H1 (cell line): ENCODE measurements around the gene APOO. TPM values are rescaled to one million over a fixed set of nuclear protein-coding genes. Genes with fewer than 3 reads are reported as not detected.

Experiments used
- CTCF ChIA-PET: fragments of 300-600 bp; sonication (Branson Sonifier 250); formaldehyde crosslinking; loops from one replicate; lab custom pipeline; 2021; ENCODE audit not compliant: partially characterized antibody; lab: Charles Lee
- POLR2A ChIA-PET: fragments of 300-600 bp; sonication (Branson Sonifier 250); formaldehyde crosslinking; loops from one replicate; lab custom pipeline; 2021; ENCODE audit warnings: inconsistent platforms; ENCODE audit not compliant: partially characterized antibody; lab: Charles Lee
- DNase-seq, 2 experiments: peaks; one replicate each; pipeline versions ENCODE4 v3.0.0 to v3.0.0-alpha.2; 2010 to 2022; ENCODE audit warnings: low spot score in 2 of 2, low read depth in 1 of 2, mixed read lengths in 1 of 2
- FAIRE-seq: peaks from 2 replicates; lab custom pipeline; 2011; peaks lifted over from hg19 to GRCh38; lab: Jason Lieb, UNC
- H2AFZ ChIP-seq: 2 replicates; pipeline ENCODE4 v1.8.1; 2012; ENCODE audit warnings: low read length, inconsistent platforms
- H2AK5ac ChIP-seq: 2 replicates; pipeline ENCODE4 v1.6.1; 2013; ENCODE audit warnings: low read depth, low read length
- H2BK120ac ChIP-seq: replicated peaks from 2 replicates; pipeline ENCODE3; 2013; ENCODE audit warnings: low read depth, low read length, inconsistent platforms
- H2BK12ac ChIP-seq: 2 replicates; pipeline ENCODE4 v1.6.1; 2013; ENCODE audit warnings: low read depth, low read length
- H2BK15ac ChIP-seq: 2 replicates; pipeline ENCODE4 v1.6.1; 2013; ENCODE audit warnings: low read length
- H2BK20ac ChIP-seq: 2 replicates; pipeline ENCODE4 v1.6.1; 2013; ENCODE audit warnings: low read length
- H2BK5ac ChIP-seq: 2 replicates; pipeline ENCODE4 v1.6.1; 2013; ENCODE audit warnings: low read depth, low read length
- H3K14ac ChIP-seq: 2 replicates; pipeline ENCODE4 v1.6.1; 2013; ENCODE audit warnings: inconsistent platforms; ENCODE audit not compliant: insufficient read length
- H3K18ac ChIP-seq: 2 replicates; pipeline ENCODE4 v1.6.1; 2013; ENCODE audit warnings: low read length; ENCODE audit errors: extremely low read depth
- H3K23ac ChIP-seq: 2 replicates; pipeline ENCODE4 v1.6.1; 2013; ENCODE audit warnings: inconsistent platforms; ENCODE audit not compliant: insufficient read length
- H3K23me2 ChIP-seq: 2 replicates; pipeline ENCODE4 v1.6.1; 2013; ENCODE audit warnings: low read depth, low read length
- H3K27ac ChIP-seq: 2 replicates; pipeline ENCODE4 v1.6.1; 2011; ENCODE audit warnings: low read depth, low read length, inconsistent platforms
- H3K27me3 ChIP-seq, 4 experiments: replicated peaks in 1 of 4; 1 replicate in 1 of 4; 2 replicates in 3 of 4; pipeline versions ENCODE4 v1.6.1 to v1.8.1; 2011 to 2013; ENCODE audit warnings: low read length in 3 of 4, mild to moderate bottlenecking in 3 of 4, inconsistent platforms in 2 of 4, mixed read lengths in 2 of 4, moderate library complexity in 1 of 4; ENCODE audit not compliant: control insufficient read depth in 3 of 4, insufficient read depth in 3 of 4; ENCODE audit errors: extremely low read depth in 1 of 4
- H3K36me3 ChIP-seq, 4 experiments: 2 replicates each; pipeline versions ENCODE4 v1.6.1 to v1.8.1; 2011 to 2013; ENCODE audit warnings: mild to moderate bottlenecking in 4 of 4, low read length in 3 of 4, moderate library complexity in 2 of 4, control low read depth in 1 of 4, inconsistent platforms in 1 of 4; ENCODE audit not compliant: insufficient read depth in 4 of 4, control insufficient read depth in 2 of 4
- H3K4ac ChIP-seq: replicated peaks from 2 replicates; pipeline ENCODE3; 2013; ENCODE audit warnings: low read length, low read depth, mixed read lengths, inconsistent platforms; ENCODE audit not compliant: insufficient read length
- H3K4me1 ChIP-seq, 4 experiments: replicated peaks in 1 of 4; 1 replicate in 1 of 4; 2 replicates in 3 of 4; pipeline versions ENCODE4 v1.6.1 to v1.8.1; 2011 to 2013; ENCODE audit warnings: low read length in 3 of 4, inconsistent platforms in 2 of 4, mixed read lengths in 1 of 4; ENCODE audit not compliant: insufficient read depth in 4 of 4, control insufficient read depth in 3 of 4
- H3K4me2 ChIP-seq, 2 experiments: 2 replicates each; pipeline versions ENCODE4 v1.6.1 to v1.8.1; 2011 to 2013; ENCODE audit warnings: low read depth in 2 of 2, low read length in 2 of 2, control low read depth in 1 of 2, inconsistent platforms in 1 of 2, mild to moderate bottlenecking in 1 of 2; ENCODE audit not compliant: insufficient read depth in 1 of 2
- H3K4me3 ChIP-seq, 4 experiments: fragments of 200-600, 300-600 bp in 1 of 4; sonication (generic), shearing (Covaris generic), sonication (Bioruptor Twin) in 1 of 4; 2 replicates each; pipeline versions ENCODE4 v1.5.1 to v1.8.1; 2011 to 2016; ENCODE audit warnings: low read length in 4 of 4, low read depth in 3 of 4, control low read depth in 2 of 4, inconsistent platforms in 2 of 4, mild to moderate bottlenecking in 2 of 4, mixed read lengths in 1 of 4, moderate library complexity in 1 of 4; ENCODE audit not compliant: insufficient read depth in 2 of 4; ENCODE audit errors: extremely low read depth in 1 of 4
- H3K56ac ChIP-seq: replicated peaks from 2 replicates; pipeline ENCODE3; 2013; ENCODE audit warnings: low read depth, mild to moderate bottlenecking, mixed read lengths, low read length, inconsistent platforms; ENCODE audit not compliant: insufficient read length
- H3K79me1 ChIP-seq: 2 replicates; pipeline ENCODE4 v1.6.1; 2013; ENCODE audit warnings: low read depth, low read length, control low read depth
- H3K79me2 ChIP-seq, 2 experiments: 2 replicates each; pipeline versions ENCODE4 v1.6.1 to v1.8.1; 2012 to 2013; ENCODE audit warnings: low read length in 2 of 2, mild to moderate bottlenecking in 2 of 2, inconsistent platforms in 1 of 2; ENCODE audit not compliant: insufficient read depth in 2 of 2, control insufficient read depth in 1 of 2
- H3K9ac ChIP-seq, 4 experiments: replicated peaks in 1 of 4; 1 replicate in 1 of 4; 2 replicates in 3 of 4; pipeline versions ENCODE4 v1.6.1 to v1.8.1; 2011 to 2013; ENCODE audit warnings: low read depth in 3 of 4, low read length in 3 of 4, control low read depth in 2 of 4, mild to moderate bottlenecking in 2 of 4, moderate library complexity in 2 of 4, inconsistent platforms in 1 of 4; ENCODE audit errors: extremely low read depth in 1 of 4
- H3K9me3 ChIP-seq, 2 experiments: 2 replicates each; pipeline versions ENCODE4 v1.6.1 to v1.8.1; 2012 to 2013; ENCODE audit warnings: mild to moderate bottlenecking in 2 of 2, moderate library complexity in 2 of 2, control low read depth in 1 of 2, inconsistent platforms in 1 of 2, low read depth in 1 of 2, low read length in 1 of 2, mixed read lengths in 1 of 2; ENCODE audit not compliant: insufficient read depth in 2 of 2
- H4K20me1 ChIP-seq, 2 experiments: replicated peaks in 1 of 2; 2 replicates each; pipeline versions ENCODE3 to v1.8.1; 2011 to 2013; ENCODE audit warnings: inconsistent platforms in 2 of 2, low read length in 2 of 2, mild to moderate bottlenecking in 1 of 2; ENCODE audit not compliant: insufficient read depth in 2 of 2, control insufficient read depth in 1 of 2
- H4K5ac ChIP-seq: 2 replicates; pipeline ENCODE4 v1.6.1; 2013; ENCODE audit warnings: low read length, low read depth, mixed read lengths, inconsistent platforms; ENCODE audit not compliant: insufficient read length
- H4K8ac ChIP-seq: 2 replicates; pipeline ENCODE4 v1.8.0; 2013; ENCODE audit warnings: mild to moderate bottlenecking, moderate library complexity, low read length, inconsistent platforms; ENCODE audit not compliant: insufficient read depth; ENCODE audit errors: extremely low read depth
- H4K91ac ChIP-seq: replicated peaks from 2 replicates; pipeline ENCODE3; 2013; ENCODE audit warnings: low read length, mixed read lengths, inconsistent platforms; ENCODE audit not compliant: insufficient read length
- ASH2L ChIP-seq: fragments of 200-600, 300-600 bp; sonication (generic); IDR thresholded peaks from one replicate; pipeline ENCODE4 v1.7.1; 2017; ENCODE audit warnings: low read length
- CHD2 ChIP-seq: IDR thresholded peaks from 2 replicates; pipeline ENCODE4 v1.6.1; 2012; ENCODE audit warnings: low read length, improper control_type of control experiment
- CTBP2 ChIP-seq: IDR thresholded peaks from 2 replicates; pipeline ENCODE4 v1.7.0; 2011; ENCODE audit warnings: borderline replicate concordance, mild to moderate bottlenecking, moderate library complexity, mixed read lengths, low read length; ENCODE audit not compliant: insufficient read depth, insufficient read length
- FOSL1 ChIP-seq: IDR thresholded peaks from 2 replicates; pipeline ENCODE4 v1.6.1; 2011; ENCODE audit warnings: mild to moderate bottlenecking, low read depth, low read length, moderate library complexity; ENCODE audit not compliant: insufficient read depth
- GTF2F1 ChIP-seq: IDR thresholded peaks from 2 replicates; pipeline ENCODE4 v1.6.1; 2012; ENCODE audit warnings: low read depth, low read length, improper control_type of control experiment, borderline replicate concordance
- HDAC6 ChIP-seq: IDR thresholded peaks from one replicate; pipeline ENCODE4 v1.7.1; 2012; ENCODE audit warnings: low read depth, mild to moderate bottlenecking, inconsistent platforms, low read length, moderate library complexity
- MAFK ChIP-seq: IDR thresholded peaks from 2 replicates; pipeline ENCODE4 v1.6.1; 2012; ENCODE audit warnings: low read depth, mild to moderate bottlenecking, improper control_type of control experiment, low read length
- NANOG ChIP-seq: IDR thresholded peaks from 2 replicates; pipeline ENCODE4 v1.6.1; 2011; ENCODE audit warnings: low read length, low read depth, mild to moderate bottlenecking, inconsistent platforms; ENCODE audit not compliant: insufficient read depth, poor library complexity, severe bottlenecking
- POLR2A ChIP-seq, 2 experiments: IDR thresholded peaks; 1 replicate in 1 of 2; 2 replicates in 1 of 2; pipeline ENCODE4 v1.6.1; 2011; ENCODE audit warnings: low read depth in 2 of 2, low read length in 2 of 2, mild to moderate bottlenecking in 2 of 2; ENCODE audit errors: control extremely low read depth in 1 of 2
- RFX5 ChIP-seq: IDR thresholded peaks from 2 replicates; pipeline ENCODE4 v1.6.1; 2011; ENCODE audit warnings: low read depth, low read length, improper control_type of control experiment, borderline replicate concordance
- RNF2 ChIP-seq: fragments of 200-900, 300-1000 bp; sonication (generic); IDR thresholded peaks from 2 replicates; pipeline ENCODE4 v1.7.1; 2016; ENCODE audit warnings: borderline replicate concordance, low read depth, mild to moderate bottlenecking, antibody characterized with exemption, low read length; ENCODE audit not compliant: poor library complexity, severe bottlenecking; ENCODE audit errors: missing control alignments
- SIN3A ChIP-seq, 2 experiments: IDR thresholded peaks in 1 of 2; conservative IDR thresholded peaks in 1 of 2; 2 replicates each; pipeline ENCODE4 v1.6.1; 2011 to 2012; ENCODE audit warnings: low read length in 2 of 2, improper control_type of control experiment in 1 of 2, low read depth in 1 of 2, mild to moderate bottlenecking in 1 of 2
- WGBS, 2 experiments: shearing (Covaris generic) in 1 of 2; methylation state at CpG; one replicate each; pipeline versions ENCODE4 v1.1.6 to v1.1.7; 2013 to 2015; ENCODE audit warnings: low lambda C conversion rate in 2 of 2, mixed read lengths in 2 of 2, inconsistent platforms in 1 of 2, low coverage in 1 of 2, missing lambda C conversion rate in 1 of 2; ENCODE audit not compliant: insufficient replicate concordance in 2 of 2, insufficient coverage in 1 of 2, insufficient read length in 1 of 2; ENCODE audit errors: extremely low coverage in 1 of 2, missing lambda C conversion rate in 1 of 2; 5-methylcytosine and 5-hydroxymethylcytosine counted together
- polyA plus RNA-seq, 7 experiments: library from polyadenylated mRNA; depleted of rRNA in 3 of 7; stranded (reverse) in 5 of 7; unstranded in 2 of 7; fragments of >200 nt in 5 of 7; fragments of 200-250 nt in 2 of 7; gene quantifications; 1 replicate in 5 of 7; 2 replicates in 1 of 7; 4 replicates in 1 of 7; pipeline versions ENCODE4 v1.2.1 to v1.2.3, GENCODE V29; 2011 to 2013; ENCODE audit warnings: missing spikeins in 2 of 7, mixed read lengths in 2 of 7
- total RNA-seq: library from RNA; stranded (reverse); fragmentation: NEBNext Ultra II Directional; extraction: Animal tissue kit (Norgen Biotek cat#: 25700); gene quantifications from 2 replicates; pipeline ENCODE4 v1.2.1, GENCODE V29; 2021

APOO gene
- total and polyA plus RNA-seq, 2 of the 8 experiments (the other 6 are each of a cell fraction or from before 2014, with no cell fraction given), result 25.7 to 45.0 TPM

- H3K4ac ChIP-seq, result no peak overlapping the region
- H3K4me3 ChIP-seq, result no peak overlapping the region
- H3K79me2 ChIP-seq, result no peaks in the 10 kb centered on the region
- no peak overlapping the region for H4K5ac ChIP-seq
- H2BK5ac ChIP-seq, result no peak overlapping the region
- H4K20me1 ChIP-seq, result no peaks in the 10 kb centered on the region
- no peak overlapping the region for H3K56ac ChIP-seq
- ChIA-PET CTCF (interaction anchor here (1.9 kb wide), 1 partner anchor 12 kb away, joined by 4 read pairs; no protein-coding TSS in a partner anchor), POLR2A (no interaction called here)
- no peak overlapping the region for H3K27ac ChIP-seq
- H4K8ac ChIP-seq, result no peak overlapping the region
- H3K18ac ChIP-seq, result no peak overlapping the region
- no peak overlapping the region for H4K91ac ChIP-seq
- no peaks in the 10 kb centered on the region for H3K79me1 ChIP-seq
- WGBS, 2 experiments, result 93% methylated on average over 3 of the region's 3 CpGs; no CpG with 5 or more reads in 1 of the 2 experiments
- no peak overlapping the region for H2BK15ac ChIP-seq
- H2BK12ac ChIP-seq, result no peak overlapping the region
- no peak overlapping the region for H3K4me2 ChIP-seq
- H3K9me3 ChIP-seq, result no peaks in the 10 kb centered on the region
- no peak overlapping the region for H2BK20ac ChIP-seq
- no peak overlapping the region for H2AK5ac ChIP-seq
- H2AFZ ChIP-seq, result no peak overlapping the region
- H3K14ac ChIP-seq, result no peak overlapping the region
- no peaks in the 10 kb centered on the region for H3K23me2 ChIP-seq
- H3K27me3 ChIP-seq, result no peaks in the 10 kb centered on the region
- H2BK120ac ChIP-seq, result no peak overlapping the region
- no peak overlapping the region for H3K23ac ChIP-seq
- no peak for DNase-seq
- FAIRE-seq, result no peak
- H3K4me1 ChIP-seq, result no peaks in the 10 kb centered on the region
- peaks cover 0 to 3% (median 0%) of the 10 kb centered on the region in 4 experiments; a peak in 1 of 8 replicates for H3K36me3 ChIP-seq
- H3K9ac ChIP-seq, result no peak overlapping the region
- TF ChIP-seq RFX5 (no peak), SIN3A (conservative IDR thresholded peaks at IDR 0.05 in 1 of 2, IDR thresholded peaks at IDR 0.05 in 1 of 2; ENCODE audit: low read depth in 1 of 2, low read length in 2 of 2) (no peak), CHD2 (no peak), RNF2 (no peak), GTF2F1 (no peak), ASH2L (no peak), FOSL1 (no peak), POLR2A (IDR thresholded peaks at IDR 0.05; ENCODE audit: control extremely low read depth in 1 of 2, low read depth in 2 of 2, low read length in 2 of 2) (no peak), NANOG (no peak), CTBP2 (no peak), HDAC6 (no peak), MAFK (no peak)
Observed at GRCh38 chrX:23854945-23855344, 52.8 kb downstream of the APOO start.
